ENCODE measurements around the gene MRM3.

DNA sequence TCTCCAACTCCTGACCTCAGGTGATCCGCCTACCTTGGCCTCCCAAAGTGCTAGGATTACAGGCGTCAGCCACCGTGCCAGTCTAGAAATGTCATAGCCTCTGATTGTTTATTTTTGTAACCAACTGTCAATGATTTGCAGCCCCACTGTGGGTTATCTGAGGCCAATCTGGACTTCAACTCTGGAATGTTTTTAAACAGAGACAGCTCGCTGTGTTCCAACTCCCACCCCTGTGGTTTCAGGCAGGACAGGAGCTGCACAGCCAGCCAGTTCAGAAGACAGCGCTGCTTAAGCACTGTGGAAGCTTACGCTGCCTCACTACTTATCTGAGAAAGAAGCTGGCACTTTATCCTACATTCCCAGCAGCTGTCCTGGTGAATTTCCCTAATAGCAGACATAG is 19.5 kb downstream of the MRM3 start:
- TF ChIP-seq BHLHE40 (IDR thresholded peaks at IDR 0.05; ENCODE audit: borderline replicate concordance), result no peak
- no peak for TF ChIP-seq SP1 (IDR thresholded peaks at IDR 0.05)
